ENCODE measurements around the gene MAD2L1. TPM values are rescaled to one million over a fixed set of nuclear protein-coding genes. Genes with fewer than 3 reads are reported as not detected.

Gene MAD2L1
- total and polyA plus RNA-seq, 2 experiments from 2014 or later = 80.2 to 139 TPM

DNA sequence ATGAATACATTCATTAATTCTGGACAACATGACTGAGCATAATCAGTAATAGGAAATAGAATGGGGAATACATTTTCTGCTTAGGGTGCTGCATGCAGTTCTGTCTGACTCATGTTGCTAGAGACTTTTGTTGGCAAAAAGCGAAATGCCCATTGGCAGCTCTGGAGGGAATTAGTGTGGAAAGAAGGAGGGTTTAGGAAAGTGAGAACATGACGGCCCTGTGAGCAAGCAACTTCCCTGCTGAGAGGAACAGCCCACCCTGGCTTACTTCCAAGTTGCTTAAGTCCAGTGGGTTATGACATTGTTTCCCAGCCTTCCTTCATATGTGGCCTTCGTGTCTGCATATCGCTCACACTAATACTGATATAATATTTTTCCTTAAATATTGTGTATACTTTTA is 13.8 kb downstream of the MAD2L1 start:
- H3K27ac Mint-ChIP-seq = no peak overlapping the region
- H3K4me3 Mint-ChIP-seq = no peak overlapping the region
- Histone ChIP-seq H3K27ac (ENCODE audit: low read depth) (no peak overlapping the region), H2AFZ (no peak overlapping the region), H3K36me3 (ENCODE audit: insufficient read depth) (no peaks in the 10 kb centered on the region), H3K4me3 (no peak overlapping the region), H3K9me2 (ENCODE audit: insufficient read depth) (no peaks in the 10 kb centered on the region), H3F3A (replicated peaks; ENCODE audit: low read depth) (no peaks in the 10 kb centered on the region), H3K4me2 (no peak overlapping the region), H3K79me2 (replicated peaks; ENCODE audit: insufficient read depth) (no peaks in the 10 kb centered on the region), H4K20me1 (replicated peaks; ENCODE audit: insufficient read depth) (no peaks in the 10 kb centered on the region; the same call in 1 of the 2 replicates), H3K4me1 (ENCODE audit: insufficient read depth) (0 out of 2 replicates have a peak, but pooled peaks cover 13% of the 10 kb centered on the region), H3K27me3 (ENCODE audit: insufficient read depth) (no peaks in the 10 kb centered on the region)
- TF ChIP-seq STAT1 (IDR thresholded peaks at IDR 0.05; ENCODE audit: unreplicated experiment) (no peak), CREB1 (CRISPR knock-in tag; IDR thresholded peaks at IDR 0.05; ENCODE audit: low read depth) (no peak), EZH2phosphoT487 (IDR thresholded peaks at IDR 0.05; ENCODE audit: unreplicated experiment) (no peak), ZNF114 (CRISPR knock-in tag; IDR thresholded peaks at IDR 0.05) (no peak)
- TF ChIP-seq, protein P1, sequence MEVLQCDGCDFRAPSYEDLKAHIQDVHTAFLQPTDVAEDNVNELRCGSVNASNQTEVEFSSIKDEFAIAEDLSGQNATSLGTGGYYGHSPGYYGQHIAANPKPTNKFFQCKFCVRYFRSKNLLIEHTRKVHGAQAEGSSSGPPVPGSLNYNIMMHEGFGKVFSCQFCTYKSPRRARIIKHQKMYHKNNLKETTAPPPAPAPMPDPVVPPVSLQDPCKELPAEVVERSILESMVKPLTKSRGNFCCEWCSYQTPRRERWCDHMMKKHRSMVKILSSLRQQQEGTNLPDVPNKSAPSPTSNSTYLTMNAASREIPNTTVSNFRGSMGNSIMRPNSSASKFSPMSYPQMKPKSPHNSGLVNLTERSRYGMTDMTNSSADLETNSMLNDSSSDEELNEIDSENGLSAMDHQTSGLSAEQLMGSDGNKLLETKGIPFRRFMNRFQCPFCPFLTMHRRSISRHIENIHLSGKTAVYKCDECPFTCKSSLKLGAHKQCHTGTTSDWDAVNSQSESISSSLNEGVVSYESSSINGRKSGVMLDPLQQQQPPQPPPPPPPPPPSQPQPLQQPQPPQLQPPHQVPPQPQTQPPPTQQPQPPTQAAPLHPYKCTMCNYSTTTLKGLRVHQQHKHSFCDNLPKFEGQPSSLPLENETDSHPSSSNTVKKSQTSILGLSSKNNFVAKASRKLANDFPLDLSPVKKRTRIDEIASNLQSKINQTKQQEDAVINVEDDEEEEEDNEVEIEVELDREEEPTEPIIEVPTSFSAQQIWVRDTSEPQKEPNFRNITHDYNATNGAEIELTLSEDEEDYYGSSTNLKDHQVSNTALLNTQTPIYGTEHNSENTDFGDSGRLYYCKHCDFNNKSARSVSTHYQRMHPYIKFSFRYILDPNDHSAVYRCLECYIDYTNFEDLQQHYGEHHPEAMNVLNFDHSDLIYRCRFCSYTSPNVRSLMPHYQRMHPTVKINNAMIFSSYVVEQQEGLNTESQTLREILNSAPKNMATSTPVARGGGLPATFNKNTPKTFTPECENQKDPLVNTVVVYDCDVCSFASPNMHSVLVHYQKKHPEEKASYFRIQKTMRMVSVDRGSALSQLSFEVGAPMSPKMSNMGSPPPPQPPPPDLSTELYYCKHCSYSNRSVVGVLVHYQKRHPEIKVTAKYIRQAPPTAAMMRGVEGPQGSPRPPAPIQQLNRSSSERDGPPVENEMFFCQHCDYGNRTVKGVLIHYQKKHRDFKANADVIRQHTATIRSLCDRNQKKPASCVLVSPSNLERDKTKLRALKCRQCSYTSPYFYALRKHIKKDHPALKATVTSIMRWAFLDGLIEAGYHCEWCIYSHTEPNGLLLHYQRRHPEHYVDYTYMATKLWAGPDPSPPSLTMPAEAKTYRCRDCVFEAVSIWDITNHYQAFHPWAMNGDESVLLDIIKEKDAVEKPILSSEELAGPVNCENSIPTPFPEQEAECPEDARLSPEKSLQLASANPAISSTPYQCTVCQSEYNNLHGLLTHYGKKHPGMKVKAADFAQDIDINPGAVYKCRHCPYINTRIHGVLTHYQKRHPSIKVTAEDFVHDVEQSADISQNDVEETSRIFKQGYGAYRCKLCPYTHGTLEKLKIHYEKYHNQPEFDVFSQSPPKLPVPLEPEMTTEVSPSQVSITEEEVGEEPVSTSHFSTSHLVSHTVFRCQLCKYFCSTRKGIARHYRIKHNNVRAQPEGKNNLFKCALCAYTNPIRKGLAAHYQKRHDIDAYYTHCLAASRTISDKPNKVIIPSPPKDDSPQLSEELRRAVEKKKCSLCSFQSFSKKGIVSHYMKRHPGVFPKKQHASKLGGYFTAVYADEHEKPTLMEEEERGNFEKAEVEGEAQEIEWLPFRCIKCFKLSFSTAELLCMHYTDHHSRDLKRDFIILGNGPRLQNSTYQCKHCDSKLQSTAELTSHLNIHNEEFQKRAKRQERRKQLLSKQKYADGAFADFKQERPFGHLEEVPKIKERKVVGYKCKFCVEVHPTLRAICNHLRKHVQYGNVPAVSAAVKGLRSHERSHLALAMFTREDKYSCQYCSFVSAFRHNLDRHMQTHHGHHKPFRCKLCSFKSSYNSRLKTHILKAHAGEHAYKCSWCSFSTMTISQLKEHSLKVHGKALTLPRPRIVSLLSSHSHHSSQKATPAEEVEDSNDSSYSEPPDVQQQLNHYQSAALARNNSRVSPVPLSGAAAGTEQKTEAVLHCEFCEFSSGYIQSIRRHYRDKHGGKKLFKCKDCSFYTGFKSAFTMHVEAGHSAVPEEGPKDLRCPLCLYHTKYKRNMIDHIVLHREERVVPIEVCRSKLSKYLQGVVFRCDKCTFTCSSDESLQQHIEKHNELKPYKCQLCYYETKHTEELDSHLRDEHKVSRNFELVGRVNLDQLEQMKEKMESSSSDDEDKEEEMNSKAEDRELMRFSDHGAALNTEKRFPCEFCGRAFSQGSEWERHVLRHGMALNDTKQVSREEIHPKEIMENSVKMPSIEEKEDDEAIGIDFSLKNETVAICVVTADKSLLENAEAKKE (CRISPR knock-in tag; IDR thresholded peaks at IDR 0.05) = no peak
- H3K36me3 Mint-ChIP-seq (ENCODE audit: low read depth) = peaks cover 5% of the 10 kb centered on the region; the same call in 1 of the 3 replicates
- H3K27me3 Mint-ChIP-seq (ENCODE audit: insufficient read depth, low read depth, poor library complexity) = peaks cover 2% of the 10 kb centered on the region
- no peak for DNase-seq (ENCODE audit: low spot score)
- H3K4me1 Mint-ChIP-seq = peaks cover 10% of the 10 kb centered on the region; the same call in 2 of the 3 replicates
- H3K9me3 Mint-ChIP-seq = no peaks in the 10 kb centered on the region
- ATAC-seq = no peak

DNA sequence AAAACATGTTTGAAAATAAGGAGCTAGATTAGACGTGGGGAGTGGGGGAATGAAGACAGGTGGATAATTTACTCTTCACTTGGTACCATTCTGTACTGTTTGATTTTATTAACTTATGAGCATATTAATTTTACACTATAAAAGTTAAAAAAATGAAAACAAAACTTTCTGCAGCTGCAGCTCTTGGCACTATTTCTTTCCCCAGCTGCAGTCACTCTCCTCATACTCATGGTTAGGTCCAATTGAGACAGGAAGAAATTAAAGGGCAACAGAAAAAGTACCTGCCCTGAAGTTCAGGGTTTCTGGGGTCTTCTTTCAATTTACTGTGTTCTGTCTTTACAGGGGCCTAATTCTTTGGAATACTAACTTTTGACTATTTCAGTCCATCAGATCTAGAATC is 15.4 kb downstream of the MAD2L1 start:
- no peaks in the 10 kb centered on the region for H3K9me2 ChIP-seq (ENCODE audit: insufficient read depth)
- Mint-ChIP-seq H3K9me3 (no peaks in the 10 kb centered on the region), H3K27me3 (ENCODE audit: insufficient read depth, low read depth, poor library complexity) (peaks cover 2% of the 10 kb centered on the region), H3K36me3 (ENCODE audit: low read depth) (peaks cover 5% of the 10 kb centered on the region; the same call in 1 of the 3 replicates), H3K4me1 (peaks cover 10% of the 10 kb centered on the region; the same call in 2 of the 3 replicates), H3K4me3 (no peak overlapping the region), H3K27ac (no peak overlapping the region)
- DNase-seq (ENCODE audit: low spot score) = no peak
- no peaks in the 10 kb centered on the region for H3K36me3 ChIP-seq (ENCODE audit: insufficient read depth)
- H3K4me3 ChIP-seq = no peak overlapping the region
- no peaks in the 10 kb centered on the region for H3K27me3 ChIP-seq (ENCODE audit: insufficient read depth)
- H2AFZ ChIP-seq = no peak overlapping the region
- no peaks in the 10 kb centered on the region for H3K79me2 ChIP-seq (replicated peaks; ENCODE audit: insufficient read depth)
- no peak overlapping the region for H3K4me2 ChIP-seq
- no peak overlapping the region for H3K27ac ChIP-seq (ENCODE audit: low read depth)
- 0 out of 2 replicates have a peak, but pooled peaks cover 8% of the 10 kb centered on the region for H3K4me1 ChIP-seq (ENCODE audit: insufficient read depth)
- no peaks in the 10 kb centered on the region for H3F3A ChIP-seq (replicated peaks; ENCODE audit: low read depth)
- no peaks in the 10 kb centered on the region for H4K20me1 ChIP-seq (replicated peaks; ENCODE audit: insufficient read depth)
- no peak for ATAC-seq
- TF ChIP-seq EZH2 (IDR thresholded peaks at IDR 0.05; ENCODE audit: low read depth, unreplicated experiment) (no peak), STAT1 (IDR thresholded peaks at IDR 0.05; ENCODE audit: unreplicated experiment) (no peak), EZH2phosphoT487 (IDR thresholded peaks at IDR 0.05; ENCODE audit: unreplicated experiment) (no peak), CREB1 (CRISPR knock-in tag; IDR thresholded peaks at IDR 0.05; ENCODE audit: low read depth) (no peak), NANOG (IDR thresholded peaks at IDR 0.05; ENCODE audit: borderline replicate concordance) (no peak), ZNF114 (CRISPR knock-in tag; IDR thresholded peaks at IDR 0.05) (no peak), ZNF331 (CRISPR knock-in tag; IDR thresholded peaks at IDR 0.05; ENCODE audit: low read depth) (no peak)
- TF ChIP-seq, protein P2, sequence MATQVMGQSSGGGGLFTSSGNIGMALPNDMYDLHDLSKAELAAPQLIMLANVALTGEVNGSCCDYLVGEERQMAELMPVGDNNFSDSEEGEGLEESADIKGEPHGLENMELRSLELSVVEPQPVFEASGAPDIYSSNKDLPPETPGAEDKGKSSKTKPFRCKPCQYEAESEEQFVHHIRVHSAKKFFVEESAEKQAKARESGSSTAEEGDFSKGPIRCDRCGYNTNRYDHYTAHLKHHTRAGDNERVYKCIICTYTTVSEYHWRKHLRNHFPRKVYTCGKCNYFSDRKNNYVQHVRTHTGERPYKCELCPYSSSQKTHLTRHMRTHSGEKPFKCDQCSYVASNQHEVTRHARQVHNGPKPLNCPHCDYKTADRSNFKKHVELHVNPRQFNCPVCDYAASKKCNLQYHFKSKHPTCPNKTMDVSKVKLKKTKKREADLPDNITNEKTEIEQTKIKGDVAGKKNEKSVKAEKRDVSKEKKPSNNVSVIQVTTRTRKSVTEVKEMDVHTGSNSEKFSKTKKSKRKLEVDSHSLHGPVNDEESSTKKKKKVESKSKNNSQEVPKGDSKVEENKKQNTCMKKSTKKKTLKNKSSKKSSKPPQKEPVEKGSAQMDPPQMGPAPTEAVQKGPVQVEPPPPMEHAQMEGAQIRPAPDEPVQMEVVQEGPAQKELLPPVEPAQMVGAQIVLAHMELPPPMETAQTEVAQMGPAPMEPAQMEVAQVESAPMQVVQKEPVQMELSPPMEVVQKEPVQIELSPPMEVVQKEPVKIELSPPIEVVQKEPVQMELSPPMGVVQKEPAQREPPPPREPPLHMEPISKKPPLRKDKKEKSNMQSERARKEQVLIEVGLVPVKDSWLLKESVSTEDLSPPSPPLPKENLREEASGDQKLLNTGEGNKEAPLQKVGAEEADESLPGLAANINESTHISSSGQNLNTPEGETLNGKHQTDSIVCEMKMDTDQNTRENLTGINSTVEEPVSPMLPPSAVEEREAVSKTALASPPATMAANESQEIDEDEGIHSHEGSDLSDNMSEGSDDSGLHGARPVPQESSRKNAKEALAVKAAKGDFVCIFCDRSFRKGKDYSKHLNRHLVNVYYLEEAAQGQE (IDR thresholded peaks at IDR 0.05; ENCODE audit: unreplicated experiment) = no peak
- TF ChIP-seq, protein P3, sequence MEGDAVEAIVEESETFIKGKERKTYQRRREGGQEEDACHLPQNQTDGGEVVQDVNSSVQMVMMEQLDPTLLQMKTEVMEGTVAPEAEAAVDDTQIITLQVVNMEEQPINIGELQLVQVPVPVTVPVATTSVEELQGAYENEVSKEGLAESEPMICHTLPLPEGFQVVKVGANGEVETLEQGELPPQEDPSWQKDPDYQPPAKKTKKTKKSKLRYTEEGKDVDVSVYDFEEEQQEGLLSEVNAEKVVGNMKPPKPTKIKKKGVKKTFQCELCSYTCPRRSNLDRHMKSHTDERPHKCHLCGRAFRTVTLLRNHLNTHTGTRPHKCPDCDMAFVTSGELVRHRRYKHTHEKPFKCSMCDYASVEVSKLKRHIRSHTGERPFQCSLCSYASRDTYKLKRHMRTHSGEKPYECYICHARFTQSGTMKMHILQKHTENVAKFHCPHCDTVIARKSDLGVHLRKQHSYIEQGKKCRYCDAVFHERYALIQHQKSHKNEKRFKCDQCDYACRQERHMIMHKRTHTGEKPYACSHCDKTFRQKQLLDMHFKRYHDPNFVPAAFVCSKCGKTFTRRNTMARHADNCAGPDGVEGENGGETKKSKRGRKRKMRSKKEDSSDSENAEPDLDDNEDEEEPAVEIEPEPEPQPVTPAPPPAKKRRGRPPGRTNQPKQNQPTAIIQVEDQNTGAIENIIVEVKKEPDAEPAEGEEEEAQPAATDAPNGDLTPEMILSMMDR (conservative IDR thresholded peaks at IDR 0.05; ENCODE audit: low read depth in 2 of 2) = no peak

Measured in GM23338 (cell line).